ENCODE measurements around the gene EIF4E1B.

The EIF4E1B gene

GRCh38 chr5:176674799-176675198 is 44.3 kb downstream of the EIF4E1B start:
- Histone ChIP-seq H3K4me2 (ENCODE audit: low read length) (no peak overlapping the region), H4K91ac (ENCODE audit: low read depth, low read length) (no peak overlapping the region), H3K18ac (ENCODE audit: low read length) (no peak overlapping the region), H3K4me1 (ENCODE audit: control insufficient read depth in 1 of 2, insufficient read depth in 2 of 2, low read length in 2 of 2) (no peaks in the 10 kb centered on the region), H3K27ac (ENCODE audit: low read depth, low read length) (no peak overlapping the region), H3K9ac (ENCODE audit: low read length) (no peak overlapping the region), H3K14ac (ENCODE audit: low read length) (no peak overlapping the region), H3K4ac (ENCODE audit: low read depth, low read length) (no peak overlapping the region), H3K79me1 (ENCODE audit: low read length) (no peaks in the 10 kb centered on the region), H2BK12ac (ENCODE audit: low read length) (no peak overlapping the region), H3K4me3 (ENCODE audit: low read depth, low read length) (no peak overlapping the region), H4K12ac (ENCODE audit: low read depth, low read length) (no peak overlapping the region), H3K23ac (ENCODE audit: low read length) (no peak overlapping the region), H3K9me3 (ENCODE audit: insufficient read depth, low read depth, low read length) (no peaks in the 10 kb centered on the region), H3K36me3 (ENCODE audit: control insufficient read depth in 1 of 2, insufficient read depth in 2 of 2, low read length in 2 of 2) (no peaks in the 10 kb centered on the region), H3K27me3 (ENCODE audit: insufficient read depth, low read length) (peaks cover 3% of the 10 kb centered on the region), H3K79me2 (ENCODE audit: control insufficient read depth, insufficient read depth, low read length, poor library complexity) (no peaks in the 10 kb centered on the region), H2AK5ac (ENCODE audit: low read length) (no peak overlapping the region), H4K8ac (ENCODE audit: low read depth, low read length) (no peak overlapping the region), H2BK5ac (ENCODE audit: low read depth, low read length, poor library complexity) (no peak overlapping the region), H2BK120ac (ENCODE audit: insufficient read depth, low read length, poor library complexity) (no peak overlapping the region), H2AFZ (ENCODE audit: insufficient read depth, low read length, poor library complexity) (no peak overlapping the region)
- no CpG with 5 or more reads among the region's 17 CpGs for whole genome bisulfite sequencing (ENCODE audit: extremely low coverage, insufficient coverage, insufficient read length)
- DNase-seq = no peak

DNA sequence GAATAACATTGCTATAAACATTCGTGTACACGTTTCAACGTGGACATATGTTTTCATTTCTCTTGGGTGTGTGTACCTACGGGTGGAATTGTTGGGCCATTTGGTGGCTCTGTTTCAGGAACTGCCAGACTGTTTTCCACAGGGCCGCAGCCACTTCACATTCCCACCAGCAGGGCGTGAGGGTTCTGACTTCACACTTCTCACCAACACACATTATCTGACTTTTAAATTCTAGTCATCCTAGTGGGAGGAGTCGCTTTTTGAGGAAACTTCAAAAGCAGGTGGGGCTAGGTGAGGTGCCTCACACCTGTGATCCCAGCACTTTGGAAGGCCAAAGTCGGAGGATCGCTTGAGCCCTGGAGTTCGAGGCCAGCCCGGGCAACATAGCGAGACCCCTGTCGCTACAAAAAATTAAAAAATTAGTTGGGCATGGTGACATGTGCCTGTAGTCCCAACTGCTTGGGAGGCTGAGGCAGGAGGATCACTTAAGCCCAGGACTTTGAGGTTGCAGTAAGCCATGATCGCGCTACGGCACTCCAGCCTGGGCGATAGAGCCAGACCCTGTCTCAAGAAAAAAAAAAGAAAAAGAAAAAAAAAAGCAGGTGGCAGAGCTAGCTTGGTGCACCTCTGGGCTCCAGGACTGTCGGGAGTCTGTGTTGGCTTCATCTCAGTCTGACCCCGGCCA is 45.3 kb downstream of the EIF4E1B start:
- Histone ChIP-seq H3K4me1 (ENCODE audit: control insufficient read depth in 1 of 2, insufficient read depth in 2 of 2, low read length in 2 of 2) (no peaks in the 10 kb centered on the region), H3K14ac (ENCODE audit: low read length) (no peak overlapping the region), H3K18ac (ENCODE audit: low read length) (no peak overlapping the region), H4K12ac (ENCODE audit: low read depth, low read length) (no peak overlapping the region), H3K79me2 (ENCODE audit: control insufficient read depth, insufficient read depth, low read length, poor library complexity) (no peaks in the 10 kb centered on the region), H2AFZ (ENCODE audit: insufficient read depth, low read length, poor library complexity) (no peak overlapping the region), H3K9ac (ENCODE audit: low read length) (no peak overlapping the region), H3K4me3 (ENCODE audit: low read depth, low read length) (no peak overlapping the region), H2BK12ac (ENCODE audit: low read length) (no peak overlapping the region), H2BK5ac (ENCODE audit: low read depth, low read length, poor library complexity) (no peak overlapping the region), H2BK120ac (ENCODE audit: insufficient read depth, low read length, poor library complexity) (no peak overlapping the region), H3K27ac (ENCODE audit: low read depth, low read length) (no peak overlapping the region), H3K4ac (ENCODE audit: low read depth, low read length) (no peak overlapping the region), H3K27me3 (ENCODE audit: insufficient read depth, low read length) (peaks cover 12% of the 10 kb centered on the region), H3K79me1 (ENCODE audit: low read length) (no peaks in the 10 kb centered on the region), H2AK5ac (ENCODE audit: low read length) (no peak overlapping the region), H3K9me3 (ENCODE audit: insufficient read depth, low read depth, low read length) (no peaks in the 10 kb centered on the region), H4K91ac (ENCODE audit: low read depth, low read length) (no peak overlapping the region), H3K23ac (ENCODE audit: low read length) (no peak overlapping the region), H3K4me2 (ENCODE audit: low read length) (no peak overlapping the region), H4K8ac (ENCODE audit: low read depth, low read length) (no peak overlapping the region), H3K36me3 (ENCODE audit: control insufficient read depth in 1 of 2, insufficient read depth in 2 of 2, low read length in 2 of 2) (no peaks in the 10 kb centered on the region)
- peak; percentile 17 to 47 for DNase-seq
- no CpG with 5 or more reads among the region's 19 CpGs for WGBS (ENCODE audit: extremely low coverage, insufficient coverage, insufficient read length)

- H3K18ac ChIP-seq (ENCODE audit: low read length) = no peak overlapping the region
- no peaks in the 10 kb centered on the region for H3K79me1 ChIP-seq (ENCODE audit: low read length)
- no peak overlapping the region for H2BK5ac ChIP-seq (ENCODE audit: low read depth, low read length, poor library complexity)
- no CpG with 5 or more reads among the region's 10 CpGs for WGBS (ENCODE audit: extremely low coverage, insufficient coverage, insufficient read length)
- no peak overlapping the region for H4K91ac ChIP-seq (ENCODE audit: low read depth, low read length)
- H3K14ac ChIP-seq (ENCODE audit: low read length) = no peak overlapping the region
- no peak overlapping the region for H3K27ac ChIP-seq (ENCODE audit: low read depth, low read length)
- no peak overlapping the region for H4K8ac ChIP-seq (ENCODE audit: low read depth, low read length)
- no peak overlapping the region for H2BK120ac ChIP-seq (ENCODE audit: insufficient read depth, low read length, poor library complexity)
- no peak overlapping the region for H4K12ac ChIP-seq (ENCODE audit: low read depth, low read length)
- no peaks in the 10 kb centered on the region for H3K4me1 ChIP-seq (ENCODE audit: control insufficient read depth in 1 of 2, insufficient read depth in 2 of 2, low read length in 2 of 2)
- no peak overlapping the region for H2AK5ac ChIP-seq (ENCODE audit: low read length)
- H2BK12ac ChIP-seq (ENCODE audit: low read length) = no peak overlapping the region
- peaks cover 14% of the 10 kb centered on the region for H3K27me3 ChIP-seq (ENCODE audit: insufficient read depth, low read length)
- H3K4me3 ChIP-seq (ENCODE audit: low read depth, low read length) = no peak overlapping the region
- H3K9me3 ChIP-seq (ENCODE audit: insufficient read depth, low read depth, low read length) = no peaks in the 10 kb centered on the region
- no peaks in the 10 kb centered on the region for H3K79me2 ChIP-seq (ENCODE audit: control insufficient read depth, insufficient read depth, low read length, poor library complexity)
- H3K23ac ChIP-seq (ENCODE audit: low read length) = no peak overlapping the region
- H3K36me3 ChIP-seq (ENCODE audit: control insufficient read depth in 1 of 2, insufficient read depth in 2 of 2, low read length in 2 of 2) = no peaks in the 10 kb centered on the region
- no peak for DNase-seq
- no peak overlapping the region for H2AFZ ChIP-seq (ENCODE audit: insufficient read depth, low read length, poor library complexity)
- H3K4ac ChIP-seq (ENCODE audit: low read depth, low read length) = no peak overlapping the region
- H3K9ac ChIP-seq (ENCODE audit: low read length) = no peak overlapping the region
- no peak overlapping the region for H3K4me2 ChIP-seq (ENCODE audit: low read length)
Observed at GRCh38 chr5:176676361-176676824, 45.9 kb downstream of the EIF4E1B start.

- H3K4ac ChIP-seq (ENCODE audit: low read depth, low read length) = no peak overlapping the region
- H3K9me3 ChIP-seq (ENCODE audit: insufficient read depth, low read depth, low read length) = no peaks in the 10 kb centered on the region
- H3K27ac ChIP-seq (ENCODE audit: low read depth, low read length) = no peak overlapping the region
- H3K14ac ChIP-seq (ENCODE audit: low read length) = no peak overlapping the region
- no peak overlapping the region for H2BK12ac ChIP-seq (ENCODE audit: low read length)
- H2AK5ac ChIP-seq (ENCODE audit: low read length) = no peak overlapping the region
- H3K36me3 ChIP-seq (ENCODE audit: control insufficient read depth in 1 of 2, insufficient read depth in 2 of 2, low read length in 2 of 2) = no peaks in the 10 kb centered on the region
- no peak for DNase-seq
- no CpG with 5 or more reads among the region's 12 CpGs for WGBS (ENCODE audit: extremely low coverage, insufficient coverage, insufficient read length)
- no peak overlapping the region for H2BK5ac ChIP-seq (ENCODE audit: low read depth, low read length, poor library complexity)
- H2BK120ac ChIP-seq (ENCODE audit: insufficient read depth, low read length, poor library complexity) = no peak overlapping the region
- H2AFZ ChIP-seq (ENCODE audit: insufficient read depth, low read length, poor library complexity) = no peak overlapping the region
- H4K8ac ChIP-seq (ENCODE audit: low read depth, low read length) = no peak overlapping the region
- no peak overlapping the region for H3K23ac ChIP-seq (ENCODE audit: low read length)
- H3K79me2 ChIP-seq (ENCODE audit: control insufficient read depth, insufficient read depth, low read length, poor library complexity) = no peaks in the 10 kb centered on the region
- no peaks in the 10 kb centered on the region for H3K4me1 ChIP-seq (ENCODE audit: control insufficient read depth in 1 of 2, insufficient read depth in 2 of 2, low read length in 2 of 2)
- no peak overlapping the region for H3K9ac ChIP-seq (ENCODE audit: low read length)
- H4K12ac ChIP-seq (ENCODE audit: low read depth, low read length) = no peak overlapping the region
- no peaks in the 10 kb centered on the region for H3K79me1 ChIP-seq (ENCODE audit: low read length)
- no peak overlapping the region for H3K4me3 ChIP-seq (ENCODE audit: low read depth, low read length)
- H4K91ac ChIP-seq (ENCODE audit: low read depth, low read length) = no peak overlapping the region
- no peak overlapping the region for H3K4me2 ChIP-seq (ENCODE audit: low read length)
- H3K27me3 ChIP-seq (ENCODE audit: insufficient read depth, low read length) = peaks cover 14% of the 10 kb centered on the region
- no peak overlapping the region for H3K18ac ChIP-seq (ENCODE audit: low read length)
Observed at GRCh38 chr5:176677209-176677939, 46.9 kb downstream of the EIF4E1B start.

Measured in trophoblast cell (in vitro differentiated cells and primary cell).